GM18526 (cell line): ENCODE measurements around the gene DDAH1.

ENCODE experiments used
- POLR2A ChIP-seq: IDR thresholded peaks from 3 replicates; pipeline ENCODE4 v1.6.1; 2011; ENCODE audit not compliant: insufficient read length; ENCODE audit errors: extremely low read depth

The DDAH1 gene

GRCh38 chr1:85465099-85465785, at the start of gene DDAH1:
Gene DDAH1, minus strand, starts transcription at chr1:85465159. Its CDS starts 114 bp downstream, at chr1:85465045.
- TF ChIP-seq POLR2A: no peak

GRCh38 chr1:85504417-85504816, 39.5 kb upstream of the DDAH1 start:
- TF ChIP-seq POLR2A: no peak

GRCh38 chr1:85502625-85503083, 37.7 kb upstream of the DDAH1 start:
- TF ChIP-seq POLR2A: no peak

DNA sequence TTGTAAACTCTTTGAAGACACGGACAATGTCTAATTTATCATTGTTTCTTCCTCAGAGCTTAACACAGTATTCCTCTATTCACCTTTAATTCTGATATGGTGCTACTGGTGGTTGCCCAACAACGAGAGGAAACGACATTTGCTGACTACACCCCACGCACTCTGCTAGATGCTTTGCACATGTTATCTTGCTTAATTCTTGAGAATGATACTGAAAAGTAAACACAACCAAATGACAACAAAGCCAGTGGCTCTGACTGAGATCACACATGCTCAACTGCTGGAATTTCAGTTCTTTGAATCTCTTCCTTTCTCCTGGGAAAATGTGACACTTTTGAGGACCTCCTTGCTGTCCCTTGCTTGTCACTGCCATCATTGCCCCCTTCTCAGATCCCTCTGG, 37.2 kb upstream of the DDAH1 start:
- TF ChIP-seq POLR2A: no peak

DNA sequence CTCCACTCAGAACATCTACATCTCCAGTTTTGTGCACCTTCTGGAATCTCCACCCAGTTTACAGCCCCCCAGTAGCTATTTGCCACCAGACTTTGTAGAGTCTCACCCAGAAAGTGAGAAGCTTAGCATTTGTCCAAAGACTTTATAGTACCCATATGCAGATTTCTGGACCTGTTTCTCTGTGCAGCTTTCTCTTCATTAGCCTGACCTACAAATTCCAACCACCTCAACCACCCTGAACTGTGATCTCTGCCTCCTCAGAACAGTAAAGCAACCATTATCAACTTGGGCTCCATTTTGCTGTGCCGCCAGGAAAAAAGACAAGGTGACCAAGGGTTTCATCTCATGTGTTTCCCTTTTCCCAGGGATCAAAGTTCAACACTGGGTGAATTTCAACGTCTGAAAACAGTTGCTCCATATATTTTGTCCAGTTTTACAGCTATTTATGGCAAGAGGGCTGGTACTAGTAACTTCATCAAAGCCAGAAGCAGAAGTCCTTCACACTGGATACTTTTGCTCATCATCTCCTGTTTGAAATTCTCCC, 36.5 kb upstream of the DDAH1 start:
- TF ChIP-seq POLR2A: no peak

DNA sequence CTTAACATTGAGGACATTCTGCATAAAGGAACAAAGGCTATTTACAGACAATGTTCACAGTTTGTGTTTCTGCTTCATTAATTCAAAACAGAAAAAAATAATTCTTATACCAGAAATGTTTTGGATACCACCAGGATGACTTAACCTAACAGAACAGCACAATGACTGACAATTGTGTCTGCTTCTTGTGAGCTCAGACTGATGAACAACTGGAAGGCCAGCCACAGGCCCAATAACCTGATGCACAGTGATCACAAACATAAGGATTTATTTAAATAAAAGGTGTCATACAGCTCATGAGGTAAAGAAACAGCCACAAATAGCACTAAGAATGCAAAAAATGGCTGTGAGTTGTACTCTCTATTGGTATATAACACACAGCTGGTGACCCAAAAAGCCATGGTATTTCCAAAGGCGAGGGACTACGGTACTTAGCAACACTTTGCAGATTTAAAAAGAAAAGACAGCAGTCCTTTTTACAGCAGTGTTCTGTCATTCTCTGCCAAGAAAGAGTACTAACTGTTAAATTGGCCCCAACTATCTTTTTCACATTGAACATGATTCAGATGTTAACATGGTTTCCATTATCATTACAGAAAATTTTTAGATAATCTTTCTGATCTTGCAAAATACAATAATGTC, 32.1 kb upstream of the DDAH1 start:
- no peak for TF ChIP-seq POLR2A

DNA sequence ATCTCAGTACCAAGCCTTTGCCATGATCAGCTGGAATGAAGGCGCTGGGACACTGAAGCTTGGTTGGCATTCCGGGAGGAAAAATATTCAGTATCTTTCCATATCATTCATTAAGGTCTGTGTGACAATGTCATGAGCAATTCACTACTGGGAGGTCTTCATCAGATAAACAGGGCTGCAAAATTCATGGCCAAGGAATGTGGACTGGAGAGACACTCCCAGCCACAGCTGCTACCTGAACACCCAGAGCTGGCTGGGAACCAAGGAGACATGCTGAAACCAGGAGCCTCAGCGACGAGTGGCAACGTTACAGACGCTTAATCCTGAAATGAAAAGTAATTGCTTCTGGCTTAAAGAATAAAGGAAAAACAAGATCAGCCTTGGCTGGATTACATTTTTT, 30.6 kb upstream of the DDAH1 start:
- TF ChIP-seq POLR2A: no peak

DNA sequence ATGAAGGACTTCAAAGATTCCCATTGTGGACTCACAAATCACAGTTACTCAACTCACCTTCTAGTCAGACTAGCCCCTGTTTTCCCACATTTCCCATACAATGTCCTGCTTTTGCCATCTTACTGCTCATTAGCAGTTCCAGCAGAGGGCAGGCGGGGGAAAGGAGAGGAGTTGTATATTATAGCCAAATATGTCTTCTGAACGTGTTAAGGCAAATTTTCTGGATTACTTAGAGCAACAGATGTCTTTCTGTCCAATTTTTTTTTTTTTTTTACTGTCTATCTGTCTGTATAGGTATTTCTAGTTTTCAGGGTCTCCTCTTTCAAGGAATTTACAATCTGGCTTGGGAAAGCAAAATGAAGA, 29.9 kb upstream of the DDAH1 start:
- no peak for TF ChIP-seq POLR2A

DNA sequence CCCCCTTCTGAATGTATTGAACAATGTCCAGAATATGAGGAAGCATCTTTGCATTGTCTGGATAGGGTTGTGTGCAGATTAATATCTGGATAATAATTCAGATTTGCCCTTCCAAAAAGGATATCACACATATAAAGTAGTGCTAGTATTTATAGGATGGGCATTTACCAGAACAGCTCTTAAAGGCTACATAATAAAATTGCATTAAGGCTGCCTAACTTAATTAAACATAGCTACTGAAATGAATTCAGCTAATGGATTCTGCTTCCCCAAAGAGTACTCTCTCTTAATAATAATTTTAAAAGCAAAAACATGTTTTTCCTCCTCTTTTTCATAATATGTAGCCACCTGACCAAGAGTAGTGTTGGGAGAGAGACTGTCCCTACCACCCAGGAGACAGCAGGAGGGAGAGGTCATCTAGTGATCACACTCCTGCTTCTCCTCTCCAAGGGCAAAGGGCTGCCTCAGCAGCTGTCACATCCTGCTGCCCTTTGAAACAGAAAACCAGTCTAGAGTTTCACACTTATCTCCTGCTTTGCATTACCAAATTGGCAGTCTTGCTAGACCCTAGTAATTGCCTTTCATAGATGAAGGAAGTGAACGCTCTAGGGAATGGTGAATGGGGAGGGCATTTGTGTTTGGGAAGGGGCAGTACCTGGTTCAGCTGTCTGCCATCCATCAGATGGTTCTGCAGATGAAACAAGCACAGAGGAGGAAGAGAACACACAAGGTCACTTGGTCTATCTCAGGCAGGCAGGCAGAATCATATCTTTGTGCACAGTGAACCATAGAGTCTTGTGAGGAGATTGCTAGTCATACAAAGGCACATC, 29.3 kb upstream of the DDAH1 start:
- no peak for TF ChIP-seq POLR2A

GRCh38 chr1:85490270-85490985, 25.5 kb upstream of the DDAH1 start:
- no peak for TF ChIP-seq POLR2A

GRCh38 chr1:85488126-85488525, 23.2 kb upstream of the DDAH1 start:
- TF ChIP-seq POLR2A: no peak

DNA sequence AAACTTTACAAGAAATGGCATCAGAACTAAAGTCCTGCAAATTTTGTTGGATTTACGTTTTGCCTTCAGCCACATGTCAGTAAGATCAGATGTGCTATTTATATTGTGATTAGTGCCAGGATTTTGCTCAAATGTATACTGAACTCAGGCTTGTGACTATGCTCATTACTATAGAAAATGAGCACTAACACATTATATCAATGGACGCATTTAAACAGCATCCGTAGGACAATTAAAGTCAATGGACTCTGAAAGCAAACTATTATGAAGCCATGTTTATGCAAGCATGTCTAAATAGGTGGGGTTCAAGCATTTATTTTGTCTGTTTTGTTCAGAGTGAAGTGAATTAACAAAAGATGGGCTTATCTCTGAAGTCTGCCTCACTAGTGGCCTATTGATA, 20.6 kb upstream of the DDAH1 start:
- TF ChIP-seq POLR2A: no peak

DNA sequence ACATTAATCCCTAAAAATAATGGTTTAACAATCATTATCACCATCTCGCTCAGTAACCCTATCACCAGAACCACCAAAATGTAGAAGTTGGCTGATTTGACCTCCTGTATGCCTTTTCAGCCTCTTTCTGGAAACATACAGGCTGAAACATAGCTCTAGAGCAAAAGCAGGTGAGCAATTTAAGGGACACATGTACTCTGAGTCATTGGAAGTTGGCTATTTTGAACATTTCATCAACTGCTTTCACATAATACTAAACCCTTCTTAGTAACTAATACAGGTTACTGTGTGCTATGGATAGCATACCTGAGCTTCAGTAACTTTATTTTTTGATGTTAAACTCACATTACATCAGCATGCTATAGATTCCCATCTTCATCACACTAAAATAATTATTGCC, 19.8 kb upstream of the DDAH1 start:
- no peak for TF ChIP-seq POLR2A

GRCh38 chr1:85484264-85484663, 19.3 kb upstream of the DDAH1 start:
- TF ChIP-seq POLR2A: no peak

GRCh38 chr1:85481688-85482087, 16.7 kb upstream of the DDAH1 start:
- no peak for TF ChIP-seq POLR2A
